Right lobe of liver (tissue), 4 donors: ENCODE measurements around the gene C5orf46.

Source experiments
- POLR2A ChIP-seq: fragments of 450-650 bp; IDR thresholded peaks from one replicate; pipeline ENCODE4 v1.6.1; 2017; ENCODE audit warnings: antibody characterized with exemption, mild to moderate bottlenecking
- TF ChIP-seq, protein P1 (sequence below), 4 donors: fragments of 200-600 bp in 3 of 4; fragments of 450-650 bp in 1 of 4; IDR thresholded peaks; one replicate each; pipeline versions ENCODE4 v1.5.1 to v1.8.0; 2016 to 2022; ENCODE audit warnings: antibody characterized with exemption in 4 of 4, mild to moderate bottlenecking in 2 of 4
- donor health status: DM: no; HTN: no; CAD: no.
- donor health status: DM: no; HTN: no; CAD: no.
- donor health status: DM: no; HTN: yes; CAD: no.

DNA sequence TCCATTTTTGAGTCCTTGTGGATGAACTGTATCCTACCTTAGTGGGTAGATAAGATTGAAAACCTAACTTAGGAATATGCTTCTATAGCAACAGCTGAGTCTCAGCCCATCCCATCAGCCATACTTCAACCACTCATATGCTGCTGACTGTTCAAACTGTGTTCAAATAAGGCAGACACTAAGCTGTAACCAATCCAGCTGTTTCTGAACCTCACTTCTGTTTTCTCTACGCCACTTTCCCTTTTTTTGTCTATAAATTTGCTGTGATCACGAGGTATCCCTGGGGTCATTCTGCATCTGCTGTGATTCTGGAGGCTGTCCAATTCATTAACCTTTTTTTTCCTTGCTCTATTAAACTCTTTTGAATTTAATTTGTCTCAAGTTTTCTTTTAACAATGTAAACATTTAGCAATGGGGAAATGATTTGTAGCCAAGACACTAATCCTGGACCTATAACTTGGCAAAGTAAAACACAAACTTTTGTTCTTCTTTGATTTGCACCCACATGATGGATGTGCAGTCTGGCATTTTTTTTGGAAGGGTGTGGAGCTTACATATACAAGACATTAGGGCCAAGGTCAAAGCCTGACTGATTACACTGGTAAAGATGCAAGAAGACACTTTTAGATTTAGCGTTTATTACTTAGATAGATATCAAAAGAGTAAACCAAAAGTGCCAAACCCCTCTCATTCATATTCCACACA, 42.7 kb downstream of the C5orf46 start:
- TF ChIP-seq, protein P1, sequence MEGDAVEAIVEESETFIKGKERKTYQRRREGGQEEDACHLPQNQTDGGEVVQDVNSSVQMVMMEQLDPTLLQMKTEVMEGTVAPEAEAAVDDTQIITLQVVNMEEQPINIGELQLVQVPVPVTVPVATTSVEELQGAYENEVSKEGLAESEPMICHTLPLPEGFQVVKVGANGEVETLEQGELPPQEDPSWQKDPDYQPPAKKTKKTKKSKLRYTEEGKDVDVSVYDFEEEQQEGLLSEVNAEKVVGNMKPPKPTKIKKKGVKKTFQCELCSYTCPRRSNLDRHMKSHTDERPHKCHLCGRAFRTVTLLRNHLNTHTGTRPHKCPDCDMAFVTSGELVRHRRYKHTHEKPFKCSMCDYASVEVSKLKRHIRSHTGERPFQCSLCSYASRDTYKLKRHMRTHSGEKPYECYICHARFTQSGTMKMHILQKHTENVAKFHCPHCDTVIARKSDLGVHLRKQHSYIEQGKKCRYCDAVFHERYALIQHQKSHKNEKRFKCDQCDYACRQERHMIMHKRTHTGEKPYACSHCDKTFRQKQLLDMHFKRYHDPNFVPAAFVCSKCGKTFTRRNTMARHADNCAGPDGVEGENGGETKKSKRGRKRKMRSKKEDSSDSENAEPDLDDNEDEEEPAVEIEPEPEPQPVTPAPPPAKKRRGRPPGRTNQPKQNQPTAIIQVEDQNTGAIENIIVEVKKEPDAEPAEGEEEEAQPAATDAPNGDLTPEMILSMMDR (IDR thresholded peaks at IDR 0.05): no peak
- no peak for TF ChIP-seq POLR2A
